Duodenal mucosa (tissue), 2 donors: ENCODE data around the gene CBX7.

Experiments used
- H3K27ac ChIP-seq: one replicate; pipeline ENCODE4 v1.7.0; 2013; ENCODE audit warnings: low read depth, low read length
- H3K27me3 ChIP-seq, 2 donors: one replicate each; pipeline ENCODE4 v1.7.0; 2013; ENCODE audit warnings: low read length in 2 of 2, control low read depth in 1 of 2; ENCODE audit not compliant: insufficient read depth in 2 of 2, control insufficient read depth in 1 of 2
- H3K36me3 ChIP-seq, 2 donors: one replicate each; pipeline ENCODE4 v1.7.0; 2013; ENCODE audit warnings: low read length in 2 of 2, control low read depth in 1 of 2; ENCODE audit not compliant: insufficient read depth in 2 of 2, control insufficient read depth in 1 of 2
- H3K4me1 ChIP-seq, 2 donors: one replicate each; pipeline ENCODE4 v1.7.0; 2013; ENCODE audit warnings: low read length in 2 of 2, control low read depth in 1 of 2; ENCODE audit not compliant: insufficient read depth in 2 of 2, control insufficient read depth in 1 of 2
- H3K4me3 ChIP-seq, 2 donors: one replicate each; pipeline ENCODE4 v1.7.0; 2013; ENCODE audit warnings: low read length in 2 of 2, low read depth in 1 of 2
- H3K9ac ChIP-seq, 2 donors: one replicate each; pipeline ENCODE4 v1.7.0; 2013; ENCODE audit warnings: low read length in 2 of 2, low read depth in 1 of 2
- H3K9me3 ChIP-seq, 2 donors: one replicate each; pipeline ENCODE4 v1.7.0; 2013; ENCODE audit warnings: low read length in 2 of 2, control low read depth in 1 of 2; ENCODE audit not compliant: control insufficient read depth in 1 of 2

CBX7 gene

GRCh38 chr22:39081598-39081997, 70.9 kb downstream of the CBX7 start:
- no peaks in the 10 kb centered on the region for H3K4me1 ChIP-seq
- no peaks in the 10 kb centered on the region for H3K27me3 ChIP-seq
- H3K9me3 ChIP-seq: no peaks in the 10 kb centered on the region
- no peak overlapping the region for H3K4me3 ChIP-seq
- H3K9ac ChIP-seq: no peak overlapping the region
- peaks cover 0 to 5% of the 10 kb centered on the region in 2 donors for H3K36me3 ChIP-seq
- no peak overlapping the region for H3K27ac ChIP-seq

GRCh38 chr22:39081016-39081415, 71.5 kb downstream of the CBX7 start:
- Histone ChIP-seq H3K4me3 (no peak overlapping the region), H3K27ac (no peak overlapping the region), H3K36me3 (peaks cover 0 to 5% of the 10 kb centered on the region in 2 donors), H3K9ac (no peak overlapping the region), H3K27me3 (no peaks in the 10 kb centered on the region), H3K9me3 (no peaks in the 10 kb centered on the region), H3K4me1 (no peaks in the 10 kb centered on the region)
